HEK293 (cell line): ENCODE data around the gene RAPGEF5.

ENCODE experiments used
- EGR2 ChIP-seq: fragments of 450-650 bp; formaldehyde crosslinking; IDR thresholded peaks from 2 replicates; pipeline ENCODE4 v1.5.1; 2016; ENCODE audit warnings: low read depth, missing biosample characterization, missing genetic modification characterization
- FEZF1 ChIP-seq: fragments of 450-650 bp; formaldehyde crosslinking; IDR thresholded peaks from 2 replicates; pipeline ENCODE4 v1.5.1; 2016; ENCODE audit warnings: missing biosample characterization, missing genetic modification characterization
- GLIS1 ChIP-seq: fragments of 450-650 bp; formaldehyde crosslinking; IDR thresholded peaks from 2 replicates; pipeline ENCODE4 v1.5.1; 2016; ENCODE audit warnings: missing biosample characterization, missing genetic modification characterization
- KLF1 ChIP-seq: fragments of 450-650 bp; formaldehyde crosslinking; IDR thresholded peaks from 2 replicates; pipeline ENCODE4 v1.5.1; 2016; ENCODE audit warnings: missing biosample characterization, missing genetic modification characterization
- KLF8 ChIP-seq: fragments of 450-650 bp; formaldehyde crosslinking; IDR thresholded peaks from 2 replicates; pipeline ENCODE4 v1.5.1; 2016; ENCODE audit warnings: missing biosample characterization, missing genetic modification characterization
- MEIS1 ChIP-seq: sonication (generic); formaldehyde crosslinking; IDR thresholded peaks from 2 replicates; pipeline ENCODE4 v1.8.1; 2022; ENCODE audit warnings: missing genetic modification reagents, mild to moderate bottlenecking, borderline replicate concordance
- OSR2 ChIP-seq: fragments of 450-650 bp; formaldehyde crosslinking; IDR thresholded peaks from 2 replicates; pipeline ENCODE4 v1.5.1; 2016; ENCODE audit warnings: missing biosample characterization, missing genetic modification characterization
- SCRT1 ChIP-seq: fragments of 450-650 bp; formaldehyde crosslinking; IDR thresholded peaks from 2 replicates; pipeline ENCODE4 v1.5.1; 2016; ENCODE audit warnings: missing biosample characterization, missing genetic modification characterization, borderline replicate concordance
- SCRT2 ChIP-seq: fragments of 450-650 bp; formaldehyde crosslinking; IDR thresholded peaks from 2 replicates; pipeline ENCODE4 v1.5.1; 2016; ENCODE audit warnings: missing biosample characterization, missing genetic modification characterization
- SP2 ChIP-seq: fragments of 450-650 bp; formaldehyde crosslinking; IDR thresholded peaks from 2 replicates; pipeline ENCODE4 v1.5.1; 2016; ENCODE audit warnings: missing biosample characterization, missing genetic modification characterization
- SP7 ChIP-seq: fragments of 450-650 bp; formaldehyde crosslinking; IDR thresholded peaks from 2 replicates; pipeline ENCODE4 v1.5.1; 2016; ENCODE audit warnings: missing biosample characterization, missing genetic modification characterization
- WT1 ChIP-seq: fragments of 450-650 bp; formaldehyde crosslinking; IDR thresholded peaks from 2 replicates; pipeline ENCODE4 v1.5.1; 2016; ENCODE audit warnings: missing biosample characterization, missing genetic modification characterization
- YY1 ChIP-seq: fragments of 450-650 bp; formaldehyde crosslinking; IDR thresholded peaks from 2 replicates; pipeline ENCODE4 v1.5.1; 2018; ENCODE audit warnings: missing biosample characterization, missing genetic modification characterization
- ZBTB1 ChIP-seq: fragments of 450-650 bp; formaldehyde crosslinking; IDR thresholded peaks from 2 replicates; pipeline ENCODE4 v1.5.1; 2016; ENCODE audit warnings: missing biosample characterization, missing genetic modification characterization
- ZBTB20 ChIP-seq: fragments of 450-650 bp; formaldehyde crosslinking; IDR thresholded peaks from 2 replicates; pipeline ENCODE4 v1.5.1; 2016; ENCODE audit warnings: missing biosample characterization, missing genetic modification characterization
- ZNF121 ChIP-seq: fragments of 450-650 bp; formaldehyde crosslinking; IDR thresholded peaks from 2 replicates; pipeline ENCODE4 v1.5.1; 2016; ENCODE audit warnings: missing biosample characterization, missing genetic modification characterization
- ZNF211 ChIP-seq: fragments of 450-650 bp; formaldehyde crosslinking; IDR thresholded peaks from 2 replicates; pipeline ENCODE4 v1.5.1; 2016; ENCODE audit warnings: low read depth, missing biosample characterization, missing genetic modification characterization
- ZNF302 ChIP-seq: fragments of 450-650 bp; formaldehyde crosslinking; IDR thresholded peaks from 2 replicates; pipeline ENCODE4 v1.5.1; 2016; ENCODE audit warnings: missing biosample characterization, missing genetic modification characterization, low read depth
- ZNF416 ChIP-seq: fragments of 450-650 bp; formaldehyde crosslinking; IDR thresholded peaks from 2 replicates; pipeline ENCODE4 v1.5.1; 2016; ENCODE audit warnings: missing biosample characterization, missing genetic modification characterization
- ZNF423 ChIP-seq: fragments of 450-650 bp; formaldehyde crosslinking; IDR thresholded peaks from 2 replicates; pipeline ENCODE4 v1.5.1; 2016; ENCODE audit warnings: missing biosample characterization, missing genetic modification characterization
- ZNF426 ChIP-seq: fragments of 450-650 bp; formaldehyde crosslinking; IDR thresholded peaks from 2 replicates; pipeline ENCODE4 v1.5.1; 2017; ENCODE audit warnings: missing biosample characterization, missing genetic modification characterization, mild to moderate bottlenecking, inconsistent platforms, moderate library complexity
- ZNF473 ChIP-seq: fragments of 450-650 bp; formaldehyde crosslinking; IDR thresholded peaks from 2 replicates; pipeline ENCODE4 v1.5.1; 2017; ENCODE audit warnings: missing biosample characterization, missing genetic modification characterization
- ZNF544 ChIP-seq: fragments of 450-650 bp; formaldehyde crosslinking; IDR thresholded peaks from 2 replicates; pipeline ENCODE4 v1.5.0; 2017; ENCODE audit warnings: missing biosample characterization, missing genetic modification characterization
- ZNF610 ChIP-seq: fragments of 450-650 bp; formaldehyde crosslinking; IDR thresholded peaks from 2 replicates; pipeline ENCODE4 v1.5.1; 2016; ENCODE audit warnings: missing biosample characterization, missing genetic modification characterization, borderline replicate concordance
- ZNF660 ChIP-seq: fragments of 450-650 bp; IDR thresholded peaks from 2 replicates; pipeline ENCODE4 v1.5.1; 2018; ENCODE audit warnings: missing biosample characterization, mild to moderate bottlenecking, missing genetic modification characterization
- ZNF707 ChIP-seq: fragments of 450-650 bp; formaldehyde crosslinking; IDR thresholded peaks from 2 replicates; pipeline ENCODE4 v1.5.1; 2016; ENCODE audit warnings: missing biosample characterization, missing genetic modification characterization
- ZNF747 ChIP-seq: fragments of 450-650 bp; formaldehyde crosslinking; IDR thresholded peaks from 2 replicates; pipeline ENCODE4 v1.5.1; 2016; ENCODE audit warnings: missing biosample characterization, missing genetic modification characterization
- ZNF830 ChIP-seq: fragments of 450-650 bp; IDR thresholded peaks from 2 replicates; pipeline ENCODE4 v1.5.0; 2018; ENCODE audit warnings: missing biosample characterization, missing genetic modification characterization, low read depth, mild to moderate bottlenecking, moderate library complexity
- TF ChIP-seq, protein P1 (sequence below): fragments of 450-650 bp; formaldehyde crosslinking; IDR thresholded peaks from 2 replicates; pipeline ENCODE4 v1.5.1; 2017; ENCODE audit warnings: missing biosample characterization, missing genetic modification characterization
- TF ChIP-seq, protein P2 (sequence below): fragments of 450-650 bp; formaldehyde crosslinking; IDR thresholded peaks from 2 replicates; pipeline ENCODE4 v1.5.1; 2016; ENCODE audit warnings: missing biosample characterization, missing genetic modification characterization
- TF ChIP-seq, protein P3 (sequence below): fragments of 450-650 bp; formaldehyde crosslinking; IDR thresholded peaks from 2 replicates; pipeline ENCODE4 v1.5.1; 2016; ENCODE audit warnings: missing biosample characterization, missing genetic modification characterization
- TF ChIP-seq, protein P4 (sequence below): fragments of 450-650 bp; formaldehyde crosslinking; IDR thresholded peaks from 2 replicates; pipeline ENCODE4 v1.5.1; 2016; ENCODE audit warnings: missing biosample characterization, missing genetic modification characterization

The RAPGEF5 gene

DNA sequence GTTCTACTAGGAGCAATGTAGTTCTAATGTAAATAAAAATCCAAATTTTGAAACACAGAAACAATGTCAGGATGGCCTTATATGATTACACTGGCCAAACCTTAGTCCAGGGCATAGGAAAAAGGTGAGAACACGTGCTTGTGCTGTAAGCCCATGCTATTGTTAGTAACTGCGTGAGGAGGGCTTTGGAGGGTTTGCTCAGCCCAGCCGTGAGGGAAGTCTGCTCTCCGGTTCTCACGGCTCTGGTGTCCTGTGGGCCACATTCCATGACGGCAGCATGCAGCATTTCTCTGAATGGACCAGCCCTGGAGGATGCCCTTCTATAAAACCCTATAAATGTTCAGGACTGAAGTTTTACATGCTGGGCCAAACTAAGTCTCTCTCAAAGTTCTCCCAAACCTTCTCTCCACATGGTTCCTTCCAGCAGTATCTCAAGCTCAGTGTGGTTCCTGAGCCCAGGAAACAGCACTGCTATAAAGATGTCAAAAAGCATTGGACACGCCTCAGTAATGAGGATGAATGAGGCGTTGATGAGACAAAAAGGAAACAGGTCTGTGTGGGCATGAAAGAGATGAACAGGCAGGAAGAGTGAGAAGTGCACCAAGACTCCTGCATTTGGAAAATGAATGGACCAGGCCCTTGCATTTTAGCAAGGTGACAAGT lies 236.4 kb downstream of the RAPGEF5 start (continued):
- TF ChIP-seq KLF8: no peak
- TF ChIP-seq ZNF707 (tag by site-specific recombination): no peak
- no peak for TF ChIP-seq ZNF544 (tag by site-specific recombination)
- TF ChIP-seq, protein P1, sequence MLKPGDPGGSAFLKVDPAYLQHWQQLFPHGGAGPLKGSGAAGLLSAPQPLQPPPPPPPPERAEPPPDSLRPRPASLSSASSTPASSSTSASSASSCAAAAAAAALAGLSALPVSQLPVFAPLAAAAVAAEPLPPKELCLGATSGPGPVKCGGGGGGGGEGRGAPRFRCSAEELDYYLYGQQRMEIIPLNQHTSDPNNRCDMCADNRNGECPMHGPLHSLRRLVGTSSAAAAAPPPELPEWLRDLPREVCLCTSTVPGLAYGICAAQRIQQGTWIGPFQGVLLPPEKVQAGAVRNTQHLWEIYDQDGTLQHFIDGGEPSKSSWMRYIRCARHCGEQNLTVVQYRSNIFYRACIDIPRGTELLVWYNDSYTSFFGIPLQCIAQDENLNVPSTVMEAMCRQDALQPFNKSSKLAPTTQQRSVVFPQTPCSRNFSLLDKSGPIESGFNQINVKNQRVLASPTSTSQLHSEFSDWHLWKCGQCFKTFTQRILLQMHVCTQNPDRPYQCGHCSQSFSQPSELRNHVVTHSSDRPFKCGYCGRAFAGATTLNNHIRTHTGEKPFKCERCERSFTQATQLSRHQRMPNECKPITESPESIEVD (tag by site-specific recombination): peak; percentile 64
- no peak for TF ChIP-seq ZBTB20 (tag by site-specific recombination)
- TF ChIP-seq ZNF416 (tag by site-specific recombination): no peak
- TF ChIP-seq GLIS1: no peak
- TF ChIP-seq EGR2 (tag by site-specific recombination): 0 out of 2 replicates have a peak, but pooled peaks have one; percentile 14
- TF ChIP-seq, protein P2, sequence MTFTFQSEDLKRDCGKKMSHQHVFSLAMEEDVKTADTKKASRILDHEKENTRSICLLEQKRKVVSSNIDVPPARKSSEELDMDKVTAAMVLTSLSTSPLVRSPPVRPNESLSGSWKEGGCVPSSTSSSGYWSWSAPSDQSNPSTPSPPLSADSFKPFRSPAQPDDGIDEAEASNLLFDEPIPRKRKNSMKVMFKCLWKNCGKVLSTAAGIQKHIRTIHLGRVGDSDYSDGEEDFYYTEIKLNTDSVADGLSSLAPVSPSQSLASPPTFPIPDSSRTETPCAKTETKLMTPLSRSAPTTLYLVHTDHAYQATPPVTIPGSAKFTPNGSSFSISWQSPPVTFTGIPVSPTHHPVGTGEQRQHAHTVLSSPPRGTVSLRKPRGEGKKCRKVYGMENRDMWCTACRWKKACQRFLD (tag by site-specific recombination): no peak
- TF ChIP-seq ZNF830: no peak
- TF ChIP-seq MEIS1 (CRISPR knock-in tag): no peak
- no peak for TF ChIP-seq SCRT2 (tag by site-specific recombination)
- TF ChIP-seq ZNF211 (tag by site-specific recombination): no peak
- TF ChIP-seq ZNF426 (tag by site-specific recombination): no peak
- TF ChIP-seq SP2: peak; percentile 28; the same call in 1 of the 2 replicates
- peak; percentile 16; the same call in 1 of the 2 replicates for TF ChIP-seq WT1 (tag by site-specific recombination)
- no peak for TF ChIP-seq ZBTB1 (tag by site-specific recombination)
- no peak for TF ChIP-seq ZNF302 (tag by site-specific recombination)
- TF ChIP-seq, protein P3, sequence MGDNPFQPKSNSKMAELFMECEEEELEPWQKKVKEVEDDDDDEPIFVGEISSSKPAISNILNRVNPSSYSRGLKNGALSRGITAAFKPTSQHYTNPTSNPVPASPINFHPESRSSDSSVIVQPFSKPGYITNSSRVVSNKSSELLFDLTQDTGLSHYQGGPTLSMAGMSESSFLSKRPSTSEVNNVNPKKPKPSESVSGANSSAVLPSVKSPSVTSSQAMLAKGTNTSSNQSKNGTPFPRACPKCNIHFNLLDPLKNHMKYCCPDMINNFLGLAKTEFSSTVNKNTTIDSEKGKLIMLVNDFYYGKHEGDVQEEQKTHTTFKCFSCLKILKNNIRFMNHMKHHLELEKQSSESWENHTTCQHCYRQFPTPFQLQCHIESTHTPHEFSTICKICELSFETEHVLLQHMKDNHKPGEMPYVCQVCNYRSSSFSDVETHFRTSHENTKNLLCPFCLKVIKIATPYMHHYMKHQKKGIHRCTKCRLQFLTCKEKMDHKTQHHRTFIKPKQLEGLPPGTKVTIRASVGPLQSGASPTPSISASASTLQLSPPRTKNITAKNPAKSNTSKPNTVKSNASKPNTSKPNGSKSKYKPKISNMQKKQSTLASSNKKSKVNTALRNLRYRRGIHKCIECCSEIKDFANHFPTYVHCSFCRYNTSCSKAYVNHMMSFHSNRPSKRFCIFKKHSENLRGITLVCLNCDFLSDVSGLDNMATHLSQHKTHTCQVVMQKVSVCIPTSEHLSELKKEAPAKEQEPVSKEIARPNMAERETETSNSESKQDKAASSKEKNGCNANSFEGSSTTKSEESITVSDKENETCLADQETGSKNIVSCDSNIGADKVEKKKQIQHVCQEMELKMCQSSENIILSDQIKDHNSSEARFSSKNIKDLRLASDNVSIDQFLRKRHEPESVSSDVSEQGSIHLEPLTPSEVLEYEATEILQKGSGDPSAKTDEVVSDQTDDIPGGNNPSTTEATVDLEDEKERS (tag by site-specific recombination): no peak
- peak; percentile 38; the same call in 1 of the 2 replicates for TF ChIP-seq SP7 (tag by site-specific recombination)
- TF ChIP-seq ZNF121 (tag by site-specific recombination): no peak
- 0 out of 2 replicates have a peak, but pooled peaks have one; percentile 23 for TF ChIP-seq KLF1 (tag by site-specific recombination)
- TF ChIP-seq, protein P4, sequence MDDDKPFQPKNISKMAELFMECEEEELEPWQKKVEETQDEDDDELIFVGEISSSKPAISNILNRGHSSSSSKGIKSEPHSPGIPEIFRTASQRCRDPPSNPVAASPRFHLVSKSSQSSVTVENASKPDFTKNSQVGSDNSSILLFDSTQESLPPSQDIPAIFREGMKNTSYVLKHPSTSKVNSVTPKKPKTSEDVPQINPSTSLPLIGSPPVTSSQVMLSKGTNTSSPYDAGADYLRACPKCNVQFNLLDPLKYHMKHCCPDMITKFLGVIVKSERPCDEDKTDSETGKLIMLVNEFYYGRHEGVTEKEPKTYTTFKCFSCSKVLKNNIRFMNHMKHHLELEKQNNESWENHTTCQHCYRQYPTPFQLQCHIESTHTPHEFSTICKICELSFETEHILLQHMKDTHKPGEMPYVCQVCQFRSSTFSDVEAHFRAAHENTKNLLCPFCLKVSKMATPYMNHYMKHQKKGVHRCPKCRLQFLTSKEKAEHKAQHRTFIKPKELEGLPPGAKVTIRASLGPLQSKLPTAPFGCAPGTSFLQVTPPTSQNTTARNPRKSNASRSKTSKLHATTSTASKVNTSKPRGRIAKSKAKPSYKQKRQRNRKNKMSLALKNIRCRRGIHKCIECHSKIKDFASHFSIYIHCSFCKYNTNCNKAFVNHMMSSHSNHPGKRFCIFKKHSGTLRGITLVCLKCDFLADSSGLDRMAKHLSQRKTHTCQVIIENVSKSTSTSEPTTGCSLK (tag by site-specific recombination): no peak
- peak; percentile 32 for TF ChIP-seq FEZF1
- TF ChIP-seq ZNF660 (tag by site-specific recombination): no peak
- 0 out of 2 replicates have a peak, but pooled peaks have one; percentile 26 for TF ChIP-seq SCRT1 (tag by site-specific recombination)
- TF ChIP-seq ZNF610 (tag by site-specific recombination): no peak
- TF ChIP-seq ZNF473 (tag by site-specific recombination): no peak
- TF ChIP-seq ZNF747 (tag by site-specific recombination): no peak
- peak; percentile 75 for TF ChIP-seq ZNF423 (tag by site-specific recombination)
- TF ChIP-seq YY1: no peak
- TF ChIP-seq OSR2: peak; percentile 46; the same call in 1 of the 2 replicates
